ENCODE results near the gene STXBP5L.

GRCh38 chr3:121223116-121223515, 315.1 kb downstream of the STXBP5L start:
- TF ChIP-seq, protein P1, sequence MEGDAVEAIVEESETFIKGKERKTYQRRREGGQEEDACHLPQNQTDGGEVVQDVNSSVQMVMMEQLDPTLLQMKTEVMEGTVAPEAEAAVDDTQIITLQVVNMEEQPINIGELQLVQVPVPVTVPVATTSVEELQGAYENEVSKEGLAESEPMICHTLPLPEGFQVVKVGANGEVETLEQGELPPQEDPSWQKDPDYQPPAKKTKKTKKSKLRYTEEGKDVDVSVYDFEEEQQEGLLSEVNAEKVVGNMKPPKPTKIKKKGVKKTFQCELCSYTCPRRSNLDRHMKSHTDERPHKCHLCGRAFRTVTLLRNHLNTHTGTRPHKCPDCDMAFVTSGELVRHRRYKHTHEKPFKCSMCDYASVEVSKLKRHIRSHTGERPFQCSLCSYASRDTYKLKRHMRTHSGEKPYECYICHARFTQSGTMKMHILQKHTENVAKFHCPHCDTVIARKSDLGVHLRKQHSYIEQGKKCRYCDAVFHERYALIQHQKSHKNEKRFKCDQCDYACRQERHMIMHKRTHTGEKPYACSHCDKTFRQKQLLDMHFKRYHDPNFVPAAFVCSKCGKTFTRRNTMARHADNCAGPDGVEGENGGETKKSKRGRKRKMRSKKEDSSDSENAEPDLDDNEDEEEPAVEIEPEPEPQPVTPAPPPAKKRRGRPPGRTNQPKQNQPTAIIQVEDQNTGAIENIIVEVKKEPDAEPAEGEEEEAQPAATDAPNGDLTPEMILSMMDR (IDR thresholded peaks at IDR 0.05 in 2 of 3, conservative IDR thresholded peaks at IDR 0.05 in 1 of 3; ENCODE audit: control insufficient read depth in 2 of 3, extremely low read depth in 1 of 3, insufficient read depth in 1 of 3, low read depth in 3 of 3, low read length in 3 of 3): no peak
- TF ChIP-seq ESRRA (IDR thresholded peaks at IDR 0.05; ENCODE audit: low read length) (no peak), ATF2 (IDR thresholded peaks at IDR 0.05; ENCODE audit: low read length) (no peak)
